Sigmoid colon (tissue), 4 donors: ENCODE results near the gene PDZD8.

Experiments used
- EP300 ChIP-seq, 4 donors: sonication (generic); formaldehyde crosslinking; IDR thresholded peaks; one replicate each; pipeline ENCODE4 v1.6.1; 2017; ENCODE audit warnings: antibody characterized with exemption in 4 of 4
- POLR2AphosphoS5 ChIP-seq, 4 donors: sonication (generic); formaldehyde crosslinking; IDR thresholded peaks; one replicate each; pipeline ENCODE4 v1.6.1; 2017; ENCODE audit warnings: antibody characterized with exemption in 4 of 4
- TF ChIP-seq, protein P1 (sequence below), 4 experiments: fragments of 450-650 bp in 3 of 4; fragments of 200-600 bp in 1 of 4; IDR thresholded peaks; one replicate each; pipeline ENCODE4 v1.5.1; 2016 to 2019; ENCODE audit warnings: antibody characterized with exemption in 4 of 4, mild to moderate bottlenecking in 3 of 4, moderate library complexity in 2 of 4

DNA sequence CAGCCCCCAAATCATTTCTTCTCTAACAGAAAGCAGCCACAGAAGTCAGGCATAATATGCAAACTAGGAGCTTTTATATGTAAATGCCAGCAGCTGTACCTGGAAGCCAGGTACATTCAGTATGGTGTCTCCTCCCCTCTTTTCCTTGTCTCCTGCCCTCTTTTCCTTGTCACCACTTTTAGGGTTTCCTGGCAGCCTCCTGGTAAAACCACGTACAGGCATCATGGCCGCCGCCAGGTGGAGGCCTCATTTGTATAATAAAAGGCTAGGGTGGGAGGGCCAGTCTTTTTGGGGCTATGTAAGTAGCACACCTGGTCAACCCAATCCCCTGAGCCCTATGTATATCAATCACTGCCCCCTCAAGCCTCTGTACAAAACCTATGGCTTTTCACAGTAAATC lies 28.7 kb downstream of the PDZD8 start:
- TF ChIP-seq, protein P1, sequence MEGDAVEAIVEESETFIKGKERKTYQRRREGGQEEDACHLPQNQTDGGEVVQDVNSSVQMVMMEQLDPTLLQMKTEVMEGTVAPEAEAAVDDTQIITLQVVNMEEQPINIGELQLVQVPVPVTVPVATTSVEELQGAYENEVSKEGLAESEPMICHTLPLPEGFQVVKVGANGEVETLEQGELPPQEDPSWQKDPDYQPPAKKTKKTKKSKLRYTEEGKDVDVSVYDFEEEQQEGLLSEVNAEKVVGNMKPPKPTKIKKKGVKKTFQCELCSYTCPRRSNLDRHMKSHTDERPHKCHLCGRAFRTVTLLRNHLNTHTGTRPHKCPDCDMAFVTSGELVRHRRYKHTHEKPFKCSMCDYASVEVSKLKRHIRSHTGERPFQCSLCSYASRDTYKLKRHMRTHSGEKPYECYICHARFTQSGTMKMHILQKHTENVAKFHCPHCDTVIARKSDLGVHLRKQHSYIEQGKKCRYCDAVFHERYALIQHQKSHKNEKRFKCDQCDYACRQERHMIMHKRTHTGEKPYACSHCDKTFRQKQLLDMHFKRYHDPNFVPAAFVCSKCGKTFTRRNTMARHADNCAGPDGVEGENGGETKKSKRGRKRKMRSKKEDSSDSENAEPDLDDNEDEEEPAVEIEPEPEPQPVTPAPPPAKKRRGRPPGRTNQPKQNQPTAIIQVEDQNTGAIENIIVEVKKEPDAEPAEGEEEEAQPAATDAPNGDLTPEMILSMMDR (IDR thresholded peaks at IDR 0.05), result no peak
- TF ChIP-seq EP300 (IDR thresholded peaks at IDR 0.05) (no peak), POLR2AphosphoS5 (IDR thresholded peaks at IDR 0.05) (no peak)
